Measurements from ENCODE around the gene SEC22B.
"Not testable (repeated sequence)": the region's sequence is repeated elsewhere in the genome, so short reads cannot be mapped to it uniquely, and the experiment has no call there.

Gene SEC22B

GRCh38 chr1:120133928-120134325 is 42.4 kb downstream of the SEC22B start:
- H3K36me3 Mint-ChIP-seq (ENCODE audit: low read depth); H3K4me3 Mint-ChIP-seq; H3K9me3 Mint-ChIP-seq; H3K27ac Mint-ChIP-seq; intact Hi-C loops (cut with micrococcal nuclease); H3K27me3 Mint-ChIP-seq: not testable (repeated sequence)
- H3K4me1 Mint-ChIP-seq (ENCODE audit: low read depth), result peaks cover 13% of the 10 kb centered on the region

GRCh38 chr1:120133228-120133927 is 42.9 kb downstream of the SEC22B start:
- H3K4me3 Mint-ChIP-seq, result no peak overlapping the region
- peaks cover 13% of the 10 kb centered on the region for H3K4me1 Mint-ChIP-seq (ENCODE audit: low read depth)
- H3K27me3 Mint-ChIP-seq, result no peaks in the 10 kb centered on the region
- H3K36me3 Mint-ChIP-seq (ENCODE audit: low read depth), result no peaks in the 10 kb centered on the region
- intact Hi-C loops (cut with micrococcal nuclease), result no loop called here
- no peaks in the 10 kb centered on the region for H3K9me3 Mint-ChIP-seq
- peak overlapping the region; percentile 2 for H3K27ac Mint-ChIP-seq

- H3K27ac Mint-ChIP-seq, result peak overlapping the region; percentile 65
- H3K36me3 Mint-ChIP-seq (ENCODE audit: low read depth); H3K4me3 Mint-ChIP-seq; intact Hi-C loops (cut with micrococcal nuclease); H3K9me3 Mint-ChIP-seq; H3K27me3 Mint-ChIP-seq: not testable (repeated sequence)
- peaks cover 13% of the 10 kb centered on the region for H3K4me1 Mint-ChIP-seq (ENCODE audit: low read depth)
These were observed 43.9 kb downstream of the SEC22B start for GRCh38 chr1:120132406-120132763.

DNA sequence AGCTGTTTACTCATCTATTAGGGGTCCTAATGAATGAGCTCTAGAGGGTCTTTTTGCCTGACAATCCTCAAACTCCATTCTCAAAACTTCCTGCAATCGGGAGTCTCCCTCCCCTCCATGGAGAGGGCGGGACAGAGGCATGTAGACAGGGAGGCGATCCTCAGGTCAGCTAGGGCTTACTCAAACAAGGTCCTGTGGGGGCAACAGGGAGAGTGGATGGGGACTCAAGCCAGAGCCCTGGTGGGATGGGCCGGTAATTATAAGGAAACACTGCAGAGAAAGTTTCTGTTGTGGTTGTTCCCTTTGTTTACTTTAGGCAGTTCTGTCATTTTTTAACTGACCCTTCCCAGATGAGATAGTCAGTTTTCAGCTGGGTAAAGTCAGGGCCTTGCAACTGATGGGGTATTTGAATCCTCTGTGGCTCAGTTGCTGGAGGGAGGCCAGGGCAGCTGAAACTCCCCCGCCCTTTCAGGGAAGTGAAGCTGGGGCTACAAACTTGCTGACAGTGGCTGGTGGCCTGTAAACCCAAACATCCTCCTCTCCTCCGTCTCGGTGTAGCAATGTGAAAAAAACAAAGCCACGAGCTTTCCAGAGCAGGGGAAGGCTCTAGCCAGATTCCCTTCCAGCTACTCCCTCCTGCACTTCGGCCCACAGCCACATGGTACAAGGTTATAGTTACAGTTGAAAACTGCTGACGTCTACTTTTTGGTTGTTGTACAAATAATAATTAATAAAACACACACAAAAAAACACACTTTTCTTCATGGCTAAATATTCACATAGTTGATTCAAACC is 44.5 kb downstream of the SEC22B start:
- H3K27me3 Mint-ChIP-seq; intact Hi-C loops (cut with micrococcal nuclease); H3K9me3 Mint-ChIP-seq; H3K36me3 Mint-ChIP-seq (ENCODE audit: low read depth); H3K4me3 Mint-ChIP-seq: not testable (repeated sequence)
- peaks cover 13% of the 10 kb centered on the region for H3K4me1 Mint-ChIP-seq (ENCODE audit: low read depth)
- H3K27ac Mint-ChIP-seq, result peak overlapping the region; percentile 65

DNA sequence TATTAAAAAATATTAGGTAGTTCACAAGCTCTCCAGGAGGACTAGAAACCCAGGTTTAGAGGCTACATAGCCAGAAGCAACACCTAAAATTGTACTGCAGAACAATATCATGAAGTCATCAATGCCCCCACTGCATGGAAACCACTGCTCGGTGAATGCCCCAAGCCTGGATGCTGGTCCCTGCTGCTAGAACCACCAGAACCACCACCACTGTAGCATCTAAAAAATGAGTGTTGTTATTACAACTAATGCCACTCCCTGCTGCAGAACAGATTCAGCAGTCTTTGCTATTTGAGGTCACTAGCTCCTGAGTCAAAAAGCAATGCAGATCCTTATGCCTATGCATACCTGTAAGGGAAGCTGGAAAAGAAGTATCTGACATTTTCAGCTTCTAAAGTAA is 48.4 kb downstream of the SEC22B start:
- H3K36me3 Mint-ChIP-seq (ENCODE audit: low read depth); H3K4me3 Mint-ChIP-seq; H3K27ac Mint-ChIP-seq; H3K9me3 Mint-ChIP-seq; H3K27me3 Mint-ChIP-seq; intact Hi-C loops (cut with micrococcal nuclease); H3K4me1 Mint-ChIP-seq (ENCODE audit: low read depth): not testable (repeated sequence)

- H3K4me3 Mint-ChIP-seq; H3K27ac Mint-ChIP-seq; H3K4me1 Mint-ChIP-seq (ENCODE audit: low read depth); H3K36me3 Mint-ChIP-seq (ENCODE audit: low read depth); H3K27me3 Mint-ChIP-seq; intact Hi-C loops (cut with micrococcal nuclease); H3K9me3 Mint-ChIP-seq: not testable (repeated sequence)
These were observed 50.1 kb downstream of the SEC22B start for GRCh38 chr1:120126216-120126615.

GRCh38 chr1:120124628-120125027 is 51.7 kb downstream of the SEC22B start:
- intact Hi-C loops (cut with micrococcal nuclease); H3K4me1 Mint-ChIP-seq (ENCODE audit: low read depth); H3K27me3 Mint-ChIP-seq; H3K9me3 Mint-ChIP-seq; H3K27ac Mint-ChIP-seq; H3K36me3 Mint-ChIP-seq (ENCODE audit: low read depth); H3K4me3 Mint-ChIP-seq: not testable (repeated sequence)

DNA sequence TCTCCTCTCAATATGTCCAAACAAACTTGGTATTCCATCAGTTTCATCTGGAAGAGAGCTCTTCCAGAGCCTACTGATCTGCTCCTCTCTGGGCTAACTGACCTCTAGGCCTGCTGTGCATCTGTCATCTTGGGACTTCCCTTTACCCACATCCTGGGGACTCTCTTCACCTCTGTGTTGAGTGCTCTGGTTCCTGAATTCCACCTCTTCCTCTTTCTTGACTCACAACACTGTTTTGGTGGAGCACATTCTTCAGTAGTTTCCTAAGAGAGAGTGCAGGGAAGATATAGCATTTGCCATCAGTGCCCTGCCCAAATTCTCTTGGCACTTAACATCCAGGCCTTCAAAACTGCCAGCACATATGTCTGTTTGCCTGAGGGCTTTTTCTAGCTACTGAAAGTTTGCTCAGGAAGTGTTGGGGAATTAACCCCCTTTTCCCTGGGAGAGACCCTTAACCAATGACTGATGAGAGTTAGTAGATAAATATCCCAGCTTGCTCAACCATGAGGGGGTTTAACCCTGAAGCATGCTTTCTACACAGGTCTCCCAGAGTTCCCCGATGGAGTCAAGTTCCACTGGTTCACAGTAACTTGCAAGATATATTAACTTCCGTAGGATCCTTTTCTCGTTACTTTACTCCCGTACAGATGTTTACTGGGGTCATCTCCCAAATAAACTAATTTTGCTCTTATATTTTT is 52.4 kb downstream of the SEC22B start:
- H3K36me3 Mint-ChIP-seq (ENCODE audit: low read depth); H3K4me3 Mint-ChIP-seq; H3K27me3 Mint-ChIP-seq; intact Hi-C loops (cut with micrococcal nuclease); H3K9me3 Mint-ChIP-seq; H3K4me1 Mint-ChIP-seq (ENCODE audit: low read depth); H3K27ac Mint-ChIP-seq: not testable (repeated sequence)

DNA sequence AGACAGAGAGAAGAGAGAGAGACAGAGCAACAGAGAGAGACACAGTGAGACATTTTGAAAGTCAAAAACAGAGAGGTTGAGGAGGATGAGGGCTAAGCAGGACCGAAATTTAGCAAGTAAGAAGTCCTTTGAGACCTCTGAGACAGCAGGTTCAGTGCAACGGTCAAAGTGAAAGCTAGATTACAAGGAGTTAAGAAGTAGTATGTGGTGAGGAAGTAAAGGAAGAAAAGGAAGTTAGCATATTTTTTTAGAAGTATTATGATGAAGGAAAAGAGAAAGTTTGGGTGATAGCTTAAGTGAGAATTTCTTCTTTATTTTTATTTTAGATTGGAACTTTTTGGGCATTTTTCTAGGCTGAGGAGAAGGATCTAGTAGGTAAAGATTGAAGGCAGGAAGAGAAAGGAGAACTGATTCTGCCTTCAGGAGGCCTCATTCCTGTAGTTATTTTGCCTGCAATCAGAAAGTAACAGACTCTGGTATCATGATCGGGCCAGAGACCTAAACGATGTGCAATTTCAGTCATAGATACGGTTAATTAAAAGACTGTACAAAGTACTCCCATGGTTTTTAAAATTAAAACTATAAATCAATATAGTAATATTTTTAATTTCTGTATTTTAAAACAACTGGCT is 53.9 kb downstream of the SEC22B start:
- peak overlapping the region; percentile 55 for H3K27ac Mint-ChIP-seq

GRCh38 chr1:120121830-120122229 is 54.5 kb downstream of the SEC22B start:
- H3K27me3 Mint-ChIP-seq; H3K36me3 Mint-ChIP-seq (ENCODE audit: low read depth); H3K4me3 Mint-ChIP-seq; intact Hi-C loops (cut with micrococcal nuclease); H3K9me3 Mint-ChIP-seq: not testable (repeated sequence)
- Mint-ChIP-seq H3K4me1 (ENCODE audit: low read depth) (peaks cover 15% of the 10 kb centered on the region), H3K27ac (peak overlapping the region; percentile 55)

More for the DNA sequence above, 53.9 kb downstream of the SEC22B start:
- intact Hi-C loops (cut with micrococcal nuclease); H3K27me3 Mint-ChIP-seq; H3K9me3 Mint-ChIP-seq; H3K36me3 Mint-ChIP-seq (ENCODE audit: low read depth); H3K4me3 Mint-ChIP-seq: not testable (repeated sequence)
- H3K4me1 Mint-ChIP-seq (ENCODE audit: low read depth), result peaks cover 15% of the 10 kb centered on the region

DNA sequence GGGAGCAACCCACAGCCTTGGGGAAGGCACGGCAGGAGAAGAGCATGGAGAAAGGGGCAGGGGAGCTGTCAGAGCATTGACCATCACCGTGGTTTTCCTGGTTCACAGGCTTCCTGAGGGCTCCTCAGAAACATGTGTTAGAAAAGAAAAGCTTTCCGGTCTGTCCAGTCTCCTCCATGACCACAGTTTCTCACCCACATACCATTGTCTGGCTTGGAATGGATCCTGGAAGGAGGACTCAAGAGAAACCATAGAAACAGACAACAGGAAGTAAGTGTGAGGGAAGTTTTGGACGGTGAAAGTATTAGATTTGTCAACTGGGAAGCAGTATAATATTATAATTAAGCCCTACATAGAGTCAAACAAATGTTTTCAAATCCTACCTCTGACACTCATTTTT is 55.8 kb downstream of the SEC22B start:
- H3K27ac Mint-ChIP-seq; H3K27me3 Mint-ChIP-seq; intact Hi-C loops (cut with micrococcal nuclease); H3K36me3 Mint-ChIP-seq (ENCODE audit: low read depth); H3K9me3 Mint-ChIP-seq; H3K4me3 Mint-ChIP-seq: not testable (repeated sequence)
- H3K4me1 Mint-ChIP-seq (ENCODE audit: low read depth), result peaks cover 22% of the 10 kb centered on the region

DNA sequence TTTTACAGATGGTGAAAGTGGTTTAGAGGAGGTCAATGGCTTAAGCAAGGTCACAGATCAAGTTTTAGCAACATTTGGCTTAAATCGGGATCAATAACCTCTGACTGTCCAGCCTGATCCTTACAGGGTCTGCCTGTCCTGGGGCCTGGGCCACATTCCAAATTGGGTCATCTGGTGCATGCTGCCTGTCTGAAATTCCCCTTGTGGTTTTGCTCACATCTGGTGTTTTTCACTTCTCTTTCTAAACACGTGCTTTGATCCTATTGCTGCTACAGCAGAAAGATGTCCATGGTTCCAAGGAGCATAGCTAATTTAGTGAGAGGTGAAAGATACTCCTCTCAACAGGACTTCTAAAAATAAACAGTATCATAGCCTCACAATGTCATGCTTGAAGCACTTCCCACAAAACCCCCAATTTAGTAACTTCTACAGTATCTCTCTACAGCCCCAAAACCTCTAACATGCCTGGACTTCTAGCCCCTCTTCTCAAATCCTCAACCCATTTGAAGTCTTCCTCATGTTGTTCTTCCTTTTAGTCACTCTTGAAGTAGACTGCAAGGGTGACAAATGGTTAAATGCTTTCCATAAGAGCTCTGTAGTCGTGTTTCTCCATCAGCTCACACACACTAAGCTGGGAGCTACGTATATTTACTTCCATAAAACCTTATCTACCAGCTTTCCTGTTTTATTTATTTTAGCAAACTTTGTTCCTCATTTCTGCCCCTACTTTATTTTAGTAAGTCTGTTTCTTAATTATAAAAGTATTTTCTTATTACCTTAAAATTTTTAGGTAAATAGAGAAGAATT is 58.7 kb downstream of the SEC22B start:
- H3K36me3 Mint-ChIP-seq (ENCODE audit: low read depth); H3K27me3 Mint-ChIP-seq; H3K4me3 Mint-ChIP-seq; H3K9me3 Mint-ChIP-seq; intact Hi-C loops (cut with micrococcal nuclease): not testable (repeated sequence)
- peaks cover 22% of the 10 kb centered on the region for H3K4me1 Mint-ChIP-seq (ENCODE audit: low read depth)
- H3K27ac Mint-ChIP-seq, result peak overlapping the region; percentile 85

DNA sequence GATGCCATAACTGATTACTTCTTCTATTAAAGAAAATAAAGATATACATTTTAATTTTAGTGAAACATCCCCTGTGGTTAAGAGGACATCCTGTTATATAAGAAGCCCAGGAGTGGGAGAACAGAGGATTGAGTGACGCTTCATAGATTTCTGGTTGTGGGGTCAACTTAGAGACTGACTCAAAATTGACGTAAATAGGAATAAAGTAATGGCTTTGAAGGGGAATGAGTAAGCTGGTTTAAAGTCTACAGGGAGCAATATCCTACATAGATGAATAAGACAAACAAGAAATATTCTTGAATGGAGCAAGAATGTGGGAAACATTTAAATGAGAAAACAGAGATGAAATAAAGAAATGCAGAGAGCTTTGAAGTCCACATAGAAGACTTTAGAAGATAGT is 60.2 kb downstream of the SEC22B start:
- intact Hi-C loops (cut with micrococcal nuclease), result not testable (repeated sequence)

More for the DNA sequence above, 60.2 kb downstream of the SEC22B start:
- H3K36me3 Mint-ChIP-seq (ENCODE audit: low read depth); H3K27me3 Mint-ChIP-seq; H3K27ac Mint-ChIP-seq; H3K4me3 Mint-ChIP-seq; H3K9me3 Mint-ChIP-seq: not testable (repeated sequence)
- H3K4me1 Mint-ChIP-seq (ENCODE audit: low read depth), result peaks cover 21% of the 10 kb centered on the region

All from dendritic cell treated with granulocyte-macrophage colony-stimulating factor and Interleukin-4, amounts not matched to agents 40 ng/mL and 50 ng/mL, for 4 days (primary cell).